B cell (primary cell): Measurements from ENCODE around the gene NXPE3.

Experiments used
- EZH2 ChIP-seq: IDR thresholded peaks from 2 replicates; pipeline ENCODE4 v1.6.1; 2012; ENCODE audit warnings: borderline replicate concordance, low read depth, mild to moderate bottlenecking, moderate library complexity, low read length; ENCODE audit not compliant: insufficient read depth, poor library complexity, severe bottlenecking
- TF ChIP-seq, protein P1 (sequence below): fragments of 200-600 bp; IDR thresholded peaks from one replicate; pipeline ENCODE4 v1.8.0; 2022; ENCODE audit warnings: antibody characterized with exemption, mild to moderate bottlenecking

DNA sequence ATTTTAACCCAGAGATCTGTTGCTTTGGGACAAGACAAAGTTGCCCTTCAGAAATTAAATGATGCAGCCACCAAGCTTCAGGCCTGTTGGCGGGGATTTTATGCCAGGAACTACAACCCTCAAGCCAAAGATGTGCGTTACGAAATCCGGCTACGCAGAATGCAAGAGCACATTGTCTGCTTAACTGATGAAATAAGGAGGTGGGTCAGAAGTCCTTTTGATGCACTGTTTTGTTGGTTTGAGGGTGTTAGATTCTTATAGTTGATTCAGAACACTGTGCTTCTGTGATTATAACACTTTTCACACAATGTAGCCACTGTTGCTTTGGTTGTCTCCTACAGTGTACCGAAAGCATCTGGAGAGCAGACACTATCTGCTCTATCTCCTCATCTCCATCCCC lies 20.8 kb upstream of the NXPE3 start:
- no peak for TF ChIP-seq EZH2
- TF ChIP-seq, protein P1, sequence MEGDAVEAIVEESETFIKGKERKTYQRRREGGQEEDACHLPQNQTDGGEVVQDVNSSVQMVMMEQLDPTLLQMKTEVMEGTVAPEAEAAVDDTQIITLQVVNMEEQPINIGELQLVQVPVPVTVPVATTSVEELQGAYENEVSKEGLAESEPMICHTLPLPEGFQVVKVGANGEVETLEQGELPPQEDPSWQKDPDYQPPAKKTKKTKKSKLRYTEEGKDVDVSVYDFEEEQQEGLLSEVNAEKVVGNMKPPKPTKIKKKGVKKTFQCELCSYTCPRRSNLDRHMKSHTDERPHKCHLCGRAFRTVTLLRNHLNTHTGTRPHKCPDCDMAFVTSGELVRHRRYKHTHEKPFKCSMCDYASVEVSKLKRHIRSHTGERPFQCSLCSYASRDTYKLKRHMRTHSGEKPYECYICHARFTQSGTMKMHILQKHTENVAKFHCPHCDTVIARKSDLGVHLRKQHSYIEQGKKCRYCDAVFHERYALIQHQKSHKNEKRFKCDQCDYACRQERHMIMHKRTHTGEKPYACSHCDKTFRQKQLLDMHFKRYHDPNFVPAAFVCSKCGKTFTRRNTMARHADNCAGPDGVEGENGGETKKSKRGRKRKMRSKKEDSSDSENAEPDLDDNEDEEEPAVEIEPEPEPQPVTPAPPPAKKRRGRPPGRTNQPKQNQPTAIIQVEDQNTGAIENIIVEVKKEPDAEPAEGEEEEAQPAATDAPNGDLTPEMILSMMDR = no peak
